Activated T-cell treated with anti-CD3 and anti-CD28 coated beads for 24 hours (primary cell): ENCODE measurements around the gene TNNI2.

Experiments used
- DNase-seq: peaks from one replicate; pipeline ENCODE4 v3.0.0-alpha.2; 2020; ENCODE audit warnings: low read depth

The TNNI2 gene

GRCh38 chr11:1834779-1835670 is 3.8 kb upstream of the TNNI2 start, which contains the start of gene SYT8:
Gene SYT8, plus strand, starts transcription at chr11:1834990. Its CDS starts 116 bp downstream, at chr11:1835106.
- DNase-seq = no peak

- no peak for DNase-seq
Observed at GRCh38 chr11:1835671-1836010, 3.1 kb upstream of the TNNI2 start.

- DNase-seq = no peak
Observed at GRCh38 chr11:1836011-1836945, 2.5 kb upstream of the TNNI2 start.

- peak; percentile 65 for DNase-seq
Observed at GRCh38 chr11:1837171-1838076, 1.4 kb upstream of the TNNI2 start.

- no peak for DNase-seq
Observed at GRCh38 chr11:1838077-1838425, 730 bp upstream of the TNNI2 start.

- no peak for DNase-seq
Observed at GRCh38 chr11:1839204-1839923, 583 bp downstream of the TNNI2 start.

GRCh38 chr11:1839924-1840779 is 1.4 kb downstream of the TNNI2 start:
- DNase-seq = no peak

- DNase-seq = no peak
Observed at GRCh38 chr11:1840780-1841480, 2.1 kb downstream of the TNNI2 start.

- no peak for DNase-seq
Observed at GRCh38 chr11:1841511-1842148, 2.8 kb downstream of the TNNI2 start.

GRCh38 chr11:1842149-1843097 is 3.6 kb downstream of the TNNI2 start:
- no peak for DNase-seq

GRCh38 chr11:1843098-1843473 is 4.3 kb downstream of the TNNI2 start:
- no peak for DNase-seq

- no peak for DNase-seq
Observed at GRCh38 chr11:1843796-1844195, 5.0 kb downstream of the TNNI2 start.

- DNase-seq = peak; percentile 22
Observed at GRCh38 chr11:1844221-1845094, 5.7 kb downstream of the TNNI2 start.

GRCh38 chr11:1845095-1845429 is 6.3 kb downstream of the TNNI2 start:
- no peak for DNase-seq

- DNase-seq = no peak
Observed at GRCh38 chr11:1845561-1846452, 7.0 kb downstream of the TNNI2 start.

GRCh38 chr11:1846453-1846932 is 7.7 kb downstream of the TNNI2 start:
- DNase-seq = no peak
